Stomach (tissue), 9 donors: ENCODE results near the gene CBX4. TPM values are rescaled to one million over a fixed set of nuclear protein-coding genes. Genes with fewer than 3 reads are reported as not detected.

Experiments
- DNase-seq, 2 donors: peaks; one replicate each; pipeline versions ENCODE4 v3.0.0 to v3.0.0-alpha.2; 2013 to 2019
- H3K27ac ChIP-seq, 5 donors: fragments of 200-600 bp in 4 of 5; sonication (generic) in 4 of 5; one replicate each; pipeline ENCODE4 v1.5.1; 2013 to 2019; ENCODE audit warnings: mild to moderate bottlenecking in 1 of 5, moderate library complexity in 1 of 5
- H3K27me3 ChIP-seq, 3 donors: fragments of 200-600 bp; sonication (generic); one replicate each; pipeline ENCODE4 v1.5.1; 2017 to 2019; ENCODE audit warnings: mixed run types in 1 of 3
- H3K36me3 ChIP-seq, 4 donors: fragments of 200-600 bp; sonication (generic); 1 replicate in 3 of 4; 2 replicates in 1 of 4; pipeline ENCODE4 v1.5.1; 2016 to 2019
- H3K4me1 ChIP-seq, 4 donors: fragments of 200-600 bp; sonication (generic); one replicate each; pipeline ENCODE4 v1.5.1; 2016 to 2019
- H3K4me3 ChIP-seq, 4 donors: fragments of 200-600 bp; sonication (generic) in 3 of 4; one replicate each; pipeline ENCODE4 v1.5.1; 2016 to 2019; ENCODE audit warnings: mild to moderate bottlenecking in 1 of 4
- H3K9me3 ChIP-seq, 4 donors: fragments of 200-600 bp; sonication (generic); one replicate each; pipeline ENCODE4 v1.5.1; 2016 to 2019
- EP300 ChIP-seq: sonication (generic); formaldehyde crosslinking; IDR thresholded peaks from one replicate; pipeline ENCODE4 v1.6.1; 2017; ENCODE audit warnings: antibody characterized with exemption
- POLR2A ChIP-seq, 4 donors: fragments of 450-650 bp; IDR thresholded peaks; one replicate each; pipeline ENCODE4 v1.6.1; 2016; ENCODE audit warnings: antibody characterized with exemption in 4 of 4, control low read depth in 2 of 4, mild to moderate bottlenecking in 1 of 4, moderate library complexity in 1 of 4
- POLR2AphosphoS5 ChIP-seq, 3 donors: sonication (generic); formaldehyde crosslinking; IDR thresholded peaks; one replicate each; pipeline ENCODE4 v1.6.1; 2016; ENCODE audit warnings: antibody characterized with exemption in 3 of 3
- WGBS, 5 donors: extraction: QIAGEN DNeasy Blood & Tissue Kit in 3 of 5; methylation state at CpG; one replicate each; pipeline versions ENCODE4 v1.1.5 to v1.1.7; 2013 to 2018; 5-methylcytosine and 5-hydroxymethylcytosine counted together
- intact Hi-C: fragments of 100-400 bp; cut with DNase I; formaldehyde crosslinking; loops from one replicate; pipeline ENCODE4 v1.15.1; 2023; ENCODE audit warnings: low total_unique reads
- polyA plus RNA-seq, 3 donors: library from polyadenylated mRNA; stranded (reverse); fragments of 200-250 nt; gene quantifications; one replicate each; pipeline ENCODE4 v1.2.3, GENCODE V29; 2013
- total RNA-seq, 5 donors: library from RNA; depleted of rRNA; stranded (reverse); fragments of >200 nt; gene quantifications; one replicate each; pipeline versions ENCODE4 v1.1.0 to v1.2.3, GENCODE V29; 2014 to 2016
- TF ChIP-seq, protein P1 (sequence below), 7 experiments: fragments of 450-650 bp in 4 of 7; fragments of 200-600 bp in 3 of 7; sonication (generic) in 3 of 7; IDR thresholded peaks; one replicate each; pipeline ENCODE4 v1.5.1; 2016 to 2019; ENCODE audit warnings: antibody characterized with exemption in 7 of 7, control low read depth in 2 of 7, mild to moderate bottlenecking in 1 of 7
- donor health status: healthy with polysubstance abuse.
- donor health status: Bipolar disorder and iron deficiency.
- donor health status: healthy.

CBX4 gene
- total and polyA plus RNA-seq, 8 donors: 1.8 to 10.6 (median 8.3) TPM

- no peaks in the 10 kb centered on the region for H3K9me3 ChIP-seq
- WGBS, 5 donors: 52 to 68% (median 58%) methylated on average over 37 to 41 of the region's 41 CpGs
- intact Hi-C loops: no loop called here
- H3K4me3 ChIP-seq: peak overlapping the region in 1 of 4 donors; percentile 50
- TF ChIP-seq POLR2A (IDR thresholded peaks at IDR 0.05) (no peak), EP300 (no peak), POLR2AphosphoS5 (IDR thresholded peaks at IDR 0.05) (no peak)
- TF ChIP-seq, protein P1, sequence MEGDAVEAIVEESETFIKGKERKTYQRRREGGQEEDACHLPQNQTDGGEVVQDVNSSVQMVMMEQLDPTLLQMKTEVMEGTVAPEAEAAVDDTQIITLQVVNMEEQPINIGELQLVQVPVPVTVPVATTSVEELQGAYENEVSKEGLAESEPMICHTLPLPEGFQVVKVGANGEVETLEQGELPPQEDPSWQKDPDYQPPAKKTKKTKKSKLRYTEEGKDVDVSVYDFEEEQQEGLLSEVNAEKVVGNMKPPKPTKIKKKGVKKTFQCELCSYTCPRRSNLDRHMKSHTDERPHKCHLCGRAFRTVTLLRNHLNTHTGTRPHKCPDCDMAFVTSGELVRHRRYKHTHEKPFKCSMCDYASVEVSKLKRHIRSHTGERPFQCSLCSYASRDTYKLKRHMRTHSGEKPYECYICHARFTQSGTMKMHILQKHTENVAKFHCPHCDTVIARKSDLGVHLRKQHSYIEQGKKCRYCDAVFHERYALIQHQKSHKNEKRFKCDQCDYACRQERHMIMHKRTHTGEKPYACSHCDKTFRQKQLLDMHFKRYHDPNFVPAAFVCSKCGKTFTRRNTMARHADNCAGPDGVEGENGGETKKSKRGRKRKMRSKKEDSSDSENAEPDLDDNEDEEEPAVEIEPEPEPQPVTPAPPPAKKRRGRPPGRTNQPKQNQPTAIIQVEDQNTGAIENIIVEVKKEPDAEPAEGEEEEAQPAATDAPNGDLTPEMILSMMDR (IDR thresholded peaks at IDR 0.05): no peak
- H3K4me1 ChIP-seq: peaks cover 44 to 50% (median 46%) of the 10 kb centered on the region in 4 donors
- H3K36me3 ChIP-seq: no peaks in the 10 kb centered on the region
- H3K27ac ChIP-seq: no peak overlapping the region
- peaks cover 40 to 75% (median 57%) of the 10 kb centered on the region in 3 donors for H3K27me3 ChIP-seq
- no peak for DNase-seq
Measured at GRCh38 chr17:79815836-79816461, 23.3 kb downstream of the CBX4 start.

- peak overlapping the region; percentile 13 to 50 (median 26) for H3K4me3 ChIP-seq
- DNase-seq: peak; percentile 87 to 88
- peaks cover 52 to 57% (median 53%) of the 10 kb centered on the region in 4 donors for H3K4me1 ChIP-seq
- H3K27ac ChIP-seq: peak overlapping the region in 3 of 5 donors; percentile 5 to 53 (median 52)
- H3K36me3 ChIP-seq: no peaks in the 10 kb centered on the region
- H3K9me3 ChIP-seq: no peaks in the 10 kb centered on the region
- peaks cover 43 to 82% (median 64%) of the 10 kb centered on the region in 3 donors for H3K27me3 ChIP-seq
- 6 to 27% (median 7%) methylated on average over 24 to 96 of the region's 96 CpGs for WGBS, 5 donors
- TF ChIP-seq, protein P1 (IDR thresholded peaks at IDR 0.05): no peak
- peak in 2 of 3 donors; percentile 36 to 41 for TF ChIP-seq POLR2AphosphoS5 (IDR thresholded peaks at IDR 0.05)
- no peak for TF ChIP-seq EP300
- TF ChIP-seq POLR2A (IDR thresholded peaks at IDR 0.05): no peak
- intact Hi-C loops: no loop called here
Measured at GRCh38 chr17:79814974-79815835, 24.0 kb downstream of the CBX4 start.

DNA sequence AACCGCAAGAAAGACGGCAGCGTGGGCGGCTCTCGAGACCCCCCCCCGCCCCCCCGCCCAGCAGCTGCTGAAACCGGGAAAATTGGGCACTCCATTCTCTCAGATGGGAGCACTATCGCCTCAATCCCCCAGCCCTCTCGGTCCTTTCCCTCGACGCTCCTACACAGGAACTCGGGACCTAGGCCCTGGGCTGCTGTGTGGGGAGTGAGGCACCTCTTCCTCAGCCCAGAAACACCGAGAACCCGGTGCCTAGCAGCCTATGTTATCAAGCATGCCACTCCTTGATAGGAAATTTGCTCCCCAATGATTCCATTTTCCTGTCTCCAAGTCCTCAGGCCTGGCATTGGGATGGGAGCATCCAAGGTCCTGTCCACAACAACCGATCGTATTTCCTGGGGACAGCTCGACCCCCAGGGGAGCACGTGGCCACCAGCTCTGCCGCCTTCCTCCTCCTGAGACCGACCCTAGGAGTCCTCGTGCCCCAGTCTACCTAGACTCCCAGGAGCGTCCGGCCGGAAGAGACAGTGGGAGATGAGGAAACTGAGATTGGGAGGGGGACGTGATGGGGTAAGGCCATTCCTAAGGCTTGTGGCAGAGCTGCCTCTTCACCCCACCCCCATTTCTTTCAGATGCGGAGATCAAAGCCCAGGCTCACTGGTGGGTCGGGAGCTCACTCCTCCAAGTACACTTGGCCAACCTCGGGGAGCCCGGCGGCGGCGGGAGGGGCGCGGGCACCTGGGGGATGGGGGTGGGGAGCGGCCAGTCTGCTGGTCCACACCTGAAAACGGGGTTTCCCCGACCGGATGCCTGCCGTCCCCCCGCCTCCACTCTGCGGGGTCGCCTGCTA is 24.9 kb downstream of the CBX4 start:
- DNase-seq: peak in 1 of 2 donors; percentile 47
- Histone ChIP-seq H3K36me3 (no peaks in the 10 kb centered on the region), H3K4me1 (peaks cover 60 to 65% (median 62%) of the 10 kb centered on the region in 4 donors), H3K27ac (peak overlapping the region in 3 of 5 donors; percentile 5 to 53 (median 52)), H3K4me3 (peak overlapping the region; percentile 13 to 50 (median 26)), H3K27me3 (peaks cover 47 to 91% (median 73%) of the 10 kb centered on the region in 3 donors), H3K9me3 (no peaks in the 10 kb centered on the region)
- TF ChIP-seq, protein P1 (IDR thresholded peaks at IDR 0.05): no peak
- TF ChIP-seq POLR2A (IDR thresholded peaks at IDR 0.05) (no peak), POLR2AphosphoS5 (IDR thresholded peaks at IDR 0.05) (no peak), EP300 (no peak)
- 20 to 32% (median 23%) methylated on average over 24 to 43 of the region's 43 CpGs for WGBS, 5 donors
- intact Hi-C loops: no loop called here
